H9 (cell line): ENCODE measurements around the gene IGFBP1. TPM values are rescaled to one million over a fixed set of nuclear protein-coding genes. Genes with fewer than 3 reads are reported as not detected.

ENCODE experiments used
- DNase-seq: peaks from one replicate; pipeline ENCODE4 v3.0.0-alpha.2; 2017
- H2AFZ ChIP-seq: one replicate; pipeline ENCODE4 v1.6.1; 2013; ENCODE audit warnings: mild to moderate bottlenecking, low read length, control low read depth, moderate library complexity
- H2AK5ac ChIP-seq: 2 replicates; pipeline ENCODE4 v1.6.1; 2013; ENCODE audit warnings: low read length, control low read depth, mixed read lengths; ENCODE audit not compliant: insufficient read length
- H2BK120ac ChIP-seq: one replicate; pipeline ENCODE4 v1.6.1; 2013; ENCODE audit warnings: low read depth, mild to moderate bottlenecking, low read length, control low read depth, inconsistent platforms; ENCODE audit not compliant: poor library complexity, severe bottlenecking
- H2BK12ac ChIP-seq: 2 replicates; pipeline ENCODE4 v1.6.1; 2013; ENCODE audit warnings: low read length, control low read depth, mixed read lengths, low read depth; ENCODE audit not compliant: insufficient read length
- H2BK15ac ChIP-seq: 2 replicates; pipeline ENCODE4 v1.6.1; 2013; ENCODE audit warnings: low read depth, low read length, control low read depth
- H2BK20ac ChIP-seq: one replicate; pipeline ENCODE4 v1.6.1; 2013; ENCODE audit warnings: low read depth, mild to moderate bottlenecking, low read length, control low read depth, inconsistent platforms; ENCODE audit not compliant: poor library complexity, severe bottlenecking
- H2BK5ac ChIP-seq: 2 replicates; pipeline ENCODE4 v1.6.1; 2013; ENCODE audit warnings: low read length, control low read depth, mixed read lengths; ENCODE audit not compliant: insufficient read length
- H3K14ac ChIP-seq: 2 replicates; pipeline ENCODE4 v1.6.1; 2013; ENCODE audit warnings: low read length, control low read depth; ENCODE audit not compliant: insufficient read depth
- H3K18ac ChIP-seq: 2 replicates; pipeline ENCODE4 v1.6.1; 2013; ENCODE audit warnings: low read depth, mild to moderate bottlenecking, mixed read lengths, low read length, control low read depth; ENCODE audit not compliant: insufficient read length
- H3K23ac ChIP-seq: 2 replicates; pipeline ENCODE4 v1.6.1; 2013; ENCODE audit warnings: low read length, control low read depth, mixed read lengths, low read depth; ENCODE audit not compliant: insufficient read length
- H3K23me2 ChIP-seq: 2 replicates; pipeline ENCODE4 v1.6.1; 2013; ENCODE audit warnings: low read depth, mild to moderate bottlenecking, mixed read lengths, low read length, control low read depth; ENCODE audit not compliant: insufficient read length, poor library complexity, severe bottlenecking
- H3K27ac ChIP-seq: 2 replicates; pipeline ENCODE4 v1.5.1; 2013; ENCODE audit warnings: low read length, control low read depth, mixed read lengths, low read depth; ENCODE audit not compliant: insufficient read length
- H3K27me3 ChIP-seq: 2 replicates; pipeline ENCODE4 v1.6.1; 2013; ENCODE audit warnings: low read length, control low read depth, inconsistent platforms; ENCODE audit not compliant: insufficient read depth
- H3K4ac ChIP-seq: 2 replicates; pipeline ENCODE4 v1.6.1; 2013; ENCODE audit warnings: low read depth, mild to moderate bottlenecking, control low read depth, inconsistent platforms, low read length, moderate library complexity
- H3K4me1 ChIP-seq: 2 replicates; pipeline ENCODE4 v1.6.1; 2013; ENCODE audit warnings: low read length, control low read depth, inconsistent platforms; ENCODE audit not compliant: insufficient read depth
- H3K4me2 ChIP-seq: 2 replicates; pipeline ENCODE4 v1.6.1; 2013; ENCODE audit warnings: low read length, control low read depth, mixed read lengths; ENCODE audit not compliant: insufficient read length, insufficient read depth
- H3K56ac ChIP-seq: 2 replicates; pipeline ENCODE4 v1.6.1; 2013; ENCODE audit warnings: low read depth, mild to moderate bottlenecking, mixed read lengths, low read length, control low read depth; ENCODE audit not compliant: insufficient read length
- H3K79me1 ChIP-seq: 2 replicates; pipeline ENCODE4 v1.6.1; 2013; ENCODE audit warnings: low read depth, mild to moderate bottlenecking, moderate library complexity, low read length, control low read depth, inconsistent platforms; ENCODE audit not compliant: insufficient read depth, poor library complexity, severe bottlenecking
- H3K79me2 ChIP-seq: 2 replicates; pipeline ENCODE4 v1.6.1; 2013; ENCODE audit warnings: low read length, control low read depth, inconsistent platforms; ENCODE audit not compliant: insufficient read depth
- H3K9ac ChIP-seq: 2 replicates; pipeline ENCODE4 v1.6.1; 2013; ENCODE audit warnings: low read length, control low read depth, mixed read lengths; ENCODE audit not compliant: insufficient read length; ENCODE audit errors: extremely low read depth
- H3K9me3 ChIP-seq: one replicate; pipeline ENCODE4 v1.6.1; 2013; ENCODE audit warnings: low read depth, low read length, inconsistent platforms; ENCODE audit not compliant: control insufficient read depth
- H3T11ph ChIP-seq: one replicate; pipeline ENCODE4 v1.6.1; 2013; ENCODE audit warnings: mild to moderate bottlenecking, low read length, control low read depth, inconsistent platforms
- H4K20me1 ChIP-seq: one replicate; pipeline ENCODE4 v1.6.1; 2013; ENCODE audit not compliant: control insufficient read depth, insufficient read length, insufficient read depth
- H4K5ac ChIP-seq: 2 replicates; pipeline ENCODE4 v1.6.1; 2013; ENCODE audit warnings: low read depth, mild to moderate bottlenecking, mixed read lengths, low read length, control low read depth; ENCODE audit not compliant: insufficient read length
- H4K8ac ChIP-seq: replicated peaks from 2 replicates; pipeline ENCODE4 v1.6.1; 2013; ENCODE audit warnings: low read length, control low read depth, mixed read lengths, low read depth; ENCODE audit not compliant: insufficient read length
- H4K91ac ChIP-seq: 2 replicates; pipeline ENCODE4 v1.6.1; 2013; ENCODE audit warnings: low read depth, mild to moderate bottlenecking, moderate library complexity, mixed read lengths, low read length, control low read depth; ENCODE audit not compliant: insufficient read length
- H3K27ac Mint-ChIP-seq, 3 experiments: 2 replicates in 2 of 3; 3 replicates in 1 of 3; pipeline ENCODE4 v1.8.0; 2020 to 2021; ENCODE audit warnings: mixed read lengths in 3 of 3, mild to moderate bottlenecking in 1 of 3, moderate library complexity in 1 of 3
- H3K27me3 Mint-ChIP-seq: 2 replicates; pipeline ENCODE4 v1.8.0; 2021; ENCODE audit warnings: low read depth, mild to moderate bottlenecking, moderate library complexity, mixed read lengths
- H3K36me3 Mint-ChIP-seq, 3 experiments: 2 replicates in 2 of 3; 3 replicates in 1 of 3; pipeline ENCODE4 v1.8.0; 2020 to 2021; ENCODE audit warnings: low read depth in 3 of 3, mixed read lengths in 3 of 3; ENCODE audit not compliant: insufficient read depth in 1 of 3
- H3K4me1 Mint-ChIP-seq, 2 experiments: 2 replicates each; pipeline ENCODE4 v1.8.0; 2020; ENCODE audit warnings: mixed read lengths in 2 of 2
- H3K4me3 Mint-ChIP-seq, 2 experiments: 2 replicates in 1 of 2; 3 replicates in 1 of 2; pipeline ENCODE4 v1.8.0; 2020 to 2021; ENCODE audit warnings: mild to moderate bottlenecking in 2 of 2, mixed read lengths in 2 of 2, moderate library complexity in 1 of 2
- H3K9me3 Mint-ChIP-seq, 2 experiments: 2 replicates in 1 of 2; 3 replicates in 1 of 2; pipeline ENCODE4 v1.8.0; 2020; ENCODE audit warnings: mild to moderate bottlenecking in 2 of 2, mixed read lengths in 2 of 2, moderate library complexity in 1 of 2
- WGBS: extraction: QIAGEN DNeasy Blood & Tissue Kit; methylation state at CpG from one replicate; pipeline ENCODE4 v1.1.7; 2013; ENCODE audit warnings: missing lambda C conversion rate, low lambda C conversion rate, mixed read lengths; ENCODE audit not compliant: insufficient read length; ENCODE audit errors: extremely low coverage; 5-methylcytosine and 5-hydroxymethylcytosine counted together
- total RNA-seq: library from RNA; stranded (reverse); gene quantifications from 2 replicates; pipeline ENCODE4 v1.2.1, GENCODE V29; 2021
- TF ChIP-seq, protein P1 (sequence below): fragments of 200-600 bp; sonication (generic); conservative IDR thresholded peaks from 3 replicates; pipeline ENCODE4 v1.8.0; 2021; ENCODE audit warnings: antibody characterized with exemption, mild to moderate bottlenecking

Gene IGFBP1
- total RNA-seq, 1 experiment from 2014 or later: not detected

DNA sequence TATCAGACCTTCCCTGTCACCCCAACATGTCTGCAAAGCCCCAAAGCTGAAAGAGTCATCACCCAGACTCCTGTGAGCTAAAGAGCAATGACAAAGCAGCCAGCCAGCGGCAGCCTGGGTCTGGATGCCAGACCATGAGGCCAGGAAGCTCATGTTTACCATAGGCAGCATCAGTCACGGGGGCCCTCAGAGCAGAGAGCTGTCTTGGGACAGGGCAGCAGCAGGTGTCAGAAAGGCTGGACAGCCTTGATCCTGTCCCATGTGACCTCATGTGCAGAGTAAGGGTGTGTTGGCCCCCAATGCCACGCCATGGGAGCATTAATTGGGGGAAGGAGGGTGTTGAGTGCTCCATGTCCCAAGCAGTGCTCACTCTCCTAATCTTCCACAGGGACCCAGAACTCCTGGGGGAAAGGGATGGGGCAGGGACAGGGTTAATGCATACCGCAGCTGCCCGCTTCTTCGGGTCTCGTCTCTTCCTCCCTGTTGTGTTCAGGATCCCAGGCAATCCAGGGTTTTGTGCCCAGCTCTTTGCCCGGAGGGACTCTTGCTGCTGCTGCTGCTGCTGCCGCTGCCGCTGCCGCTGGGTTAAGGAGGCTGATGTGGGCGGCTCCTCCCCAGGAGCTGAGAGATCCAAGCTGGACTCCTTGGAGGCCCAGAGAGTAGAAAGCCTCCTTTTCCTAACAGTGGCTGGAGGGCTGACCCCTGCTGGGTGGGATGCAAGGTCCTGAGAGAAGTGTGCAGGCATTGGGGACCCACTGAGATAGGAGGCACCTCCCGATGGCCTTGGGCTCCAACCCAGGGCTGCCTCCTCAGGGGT lies 22.5 kb upstream of the IGFBP1 start:
- Histone ChIP-seq H3K27me3 (no peaks in the 10 kb centered on the region), H2BK15ac (no peak overlapping the region), H2BK20ac (no peak overlapping the region), H3K9ac (no peak overlapping the region), H2AFZ (no peak overlapping the region), H3K23ac (no peak overlapping the region), H2BK12ac (no peak overlapping the region), H2BK5ac (no peak overlapping the region), H2AK5ac (no peak overlapping the region), H4K20me1 (no peaks in the 10 kb centered on the region), H3K56ac (no peak overlapping the region), H3K14ac (no peak overlapping the region), H4K5ac (no peak overlapping the region), H2BK120ac (no peak overlapping the region), H3K27ac (no peak overlapping the region), H3T11ph (no peak overlapping the region), H3K4ac (no peak overlapping the region), H3K4me2 (no peak overlapping the region), H3K79me2 (no peaks in the 10 kb centered on the region), H4K8ac (no peak overlapping the region), H3K79me1 (no peaks in the 10 kb centered on the region), H3K23me2 (no peaks in the 10 kb centered on the region), H3K18ac (no peak overlapping the region), H4K91ac (no peak overlapping the region), H3K4me1 (no peaks in the 10 kb centered on the region), H3K9me3 (no peaks in the 10 kb centered on the region)
- H3K27me3 Mint-ChIP-seq: peaks cover 10% of the 10 kb centered on the region
- peaks cover 0 to 2% of the 10 kb centered on the region in 2 experiments; a peak in 1 of 5 replicates for H3K9me3 Mint-ChIP-seq
- no peaks in the 10 kb centered on the region for H3K36me3 Mint-ChIP-seq
- H3K27ac Mint-ChIP-seq: peak overlapping the region in 1 of 3 experiments; percentile 40; a peak in 1 of 7 replicates
- TF ChIP-seq, protein P1, sequence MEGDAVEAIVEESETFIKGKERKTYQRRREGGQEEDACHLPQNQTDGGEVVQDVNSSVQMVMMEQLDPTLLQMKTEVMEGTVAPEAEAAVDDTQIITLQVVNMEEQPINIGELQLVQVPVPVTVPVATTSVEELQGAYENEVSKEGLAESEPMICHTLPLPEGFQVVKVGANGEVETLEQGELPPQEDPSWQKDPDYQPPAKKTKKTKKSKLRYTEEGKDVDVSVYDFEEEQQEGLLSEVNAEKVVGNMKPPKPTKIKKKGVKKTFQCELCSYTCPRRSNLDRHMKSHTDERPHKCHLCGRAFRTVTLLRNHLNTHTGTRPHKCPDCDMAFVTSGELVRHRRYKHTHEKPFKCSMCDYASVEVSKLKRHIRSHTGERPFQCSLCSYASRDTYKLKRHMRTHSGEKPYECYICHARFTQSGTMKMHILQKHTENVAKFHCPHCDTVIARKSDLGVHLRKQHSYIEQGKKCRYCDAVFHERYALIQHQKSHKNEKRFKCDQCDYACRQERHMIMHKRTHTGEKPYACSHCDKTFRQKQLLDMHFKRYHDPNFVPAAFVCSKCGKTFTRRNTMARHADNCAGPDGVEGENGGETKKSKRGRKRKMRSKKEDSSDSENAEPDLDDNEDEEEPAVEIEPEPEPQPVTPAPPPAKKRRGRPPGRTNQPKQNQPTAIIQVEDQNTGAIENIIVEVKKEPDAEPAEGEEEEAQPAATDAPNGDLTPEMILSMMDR: no peak
- H3K4me3 Mint-ChIP-seq: no peak overlapping the region
- H3K4me1 Mint-ChIP-seq: no peaks in the 10 kb centered on the region
- WGBS: no CpG with 5 or more reads among the region's 13 CpGs
- no peak for DNase-seq
